Stimulated activated CD4-positive, alpha-beta T cell treated with anti-CD3 and anti-CD28 coated beads, TNF-alpha, amount 100 ng/mL, for 48 hours (primary cell): Measurements from ENCODE around the gene IRF9.

Experiments used
- DNase-seq, 3 donors: peaks; one replicate each; pipeline ENCODE4 v3.0.0-alpha.2; 2020; ENCODE audit warnings: low read depth in 3 of 3

IRF9 gene

GRCh38 chr14:24177891-24178290 lies 16.8 kb downstream of the IRF9 start:
- DNase-seq = no peak

- DNase-seq = no peak
Observed at GRCh38 chr14:24178399-24179178, 17.5 kb downstream of the IRF9 start.

- DNase-seq = no peak
Observed at GRCh38 chr14:24179294-24179960, 18.4 kb downstream of the IRF9 start.

- no peak for DNase-seq
Observed at GRCh38 chr14:24179961-24180796, 19.1 kb downstream of the IRF9 start.

- DNase-seq = no peak
Observed at GRCh38 chr14:24181371-24182077, 20.5 kb downstream of the IRF9 start.

GRCh38 chr14:24182110-24182882 lies 21.2 kb downstream of the IRF9 start:
- no peak for DNase-seq

- DNase-seq = no peak
Observed at GRCh38 chr14:24183014-24183481, 22.0 kb downstream of the IRF9 start.

- no peak for DNase-seq
Observed at GRCh38 chr14:24184104-24184970, 23.3 kb downstream of the IRF9 start.

- DNase-seq = no peak
Observed at GRCh38 chr14:24185026-24185425, 24.0 kb downstream of the IRF9 start.

- DNase-seq = no peak
Observed at GRCh38 chr14:24185741-24186140, 24.7 kb downstream of the IRF9 start.

- no peak for DNase-seq
Observed at GRCh38 chr14:24186831-24187538, 25.9 kb downstream of the IRF9 start.

- no peak for DNase-seq
Observed at GRCh38 chr14:24187539-24187915, 26.5 kb downstream of the IRF9 start.

GRCh38 chr14:24188251-24189058 lies 27.4 kb downstream of the IRF9 start, which contains the start of gene IPO4:
IPO4 (minus strand) TSS chr14:24188816; CDS start chr14:24188787, 29 bp downstream.
- peak; percentile 91 to 93 (median 93) for DNase-seq

GRCh38 chr14:24189059-24189375 lies 28.0 kb downstream of the IRF9 start:
- no peak for DNase-seq

- no peak for DNase-seq
Observed at GRCh38 chr14:24189460-24189859, 28.4 kb downstream of the IRF9 start.

- no peak for DNase-seq
Observed at GRCh38 chr14:24190416-24190815, 29.4 kb downstream of the IRF9 start.

GRCh38 chr14:24192933-24193332 lies 31.9 kb downstream of the IRF9 start:
- DNase-seq = no peak

- no peak for DNase-seq
Observed at GRCh38 chr14:24194186-24194872, 33.3 kb downstream of the IRF9 start.
